ENCODE data around the gene DNLZ.

DNLZ gene

DNA sequence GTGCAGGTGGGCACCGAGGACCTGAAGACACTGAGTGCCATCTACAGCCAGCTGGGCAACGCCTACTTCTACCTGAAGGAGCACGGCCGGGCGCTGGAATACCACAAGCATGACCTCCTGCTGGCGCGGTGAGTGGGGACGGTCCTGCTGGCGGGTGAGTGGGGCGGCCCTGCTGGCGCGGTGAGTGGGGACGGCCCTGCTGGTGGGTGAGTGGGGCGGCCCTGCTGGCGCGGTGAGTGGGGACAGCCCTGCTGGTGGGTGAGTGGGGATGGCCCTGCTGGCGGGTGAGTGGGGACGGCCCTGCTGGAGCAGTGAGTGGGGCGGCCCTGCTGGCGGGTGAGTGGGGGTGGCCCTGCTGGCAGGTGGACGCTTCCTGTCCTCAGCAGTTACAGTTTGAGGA, 29.0 kb downstream of the DNLZ start:
- no peak overlapping the region for H3K4me3 ChIP-seq (ENCODE audit: low read length)
- H3K4me1 ChIP-seq (ENCODE audit: insufficient read depth, low read length) = no peaks in the 10 kb centered on the region
- H3K9me3 ChIP-seq (ENCODE audit: insufficient read depth, low read depth, low read length) = no peaks in the 10 kb centered on the region
- H3K27me3 ChIP-seq (ENCODE audit: insufficient read depth, low read length) = no peaks in the 10 kb centered on the region
- H3K9ac ChIP-seq (ENCODE audit: low read depth, low read length) = no peak overlapping the region
- H3K36me3 ChIP-seq (ENCODE audit: insufficient read depth, low read length) = 0 out of 2 replicates have a peak, but pooled peaks cover 4% of the 10 kb centered on the region
- WGBS = 94% methylated on average over 21 of the region's 21 CpGs
- no peak overlapping the region for H3K27ac ChIP-seq (ENCODE audit: low read depth, low read length)

DNA sequence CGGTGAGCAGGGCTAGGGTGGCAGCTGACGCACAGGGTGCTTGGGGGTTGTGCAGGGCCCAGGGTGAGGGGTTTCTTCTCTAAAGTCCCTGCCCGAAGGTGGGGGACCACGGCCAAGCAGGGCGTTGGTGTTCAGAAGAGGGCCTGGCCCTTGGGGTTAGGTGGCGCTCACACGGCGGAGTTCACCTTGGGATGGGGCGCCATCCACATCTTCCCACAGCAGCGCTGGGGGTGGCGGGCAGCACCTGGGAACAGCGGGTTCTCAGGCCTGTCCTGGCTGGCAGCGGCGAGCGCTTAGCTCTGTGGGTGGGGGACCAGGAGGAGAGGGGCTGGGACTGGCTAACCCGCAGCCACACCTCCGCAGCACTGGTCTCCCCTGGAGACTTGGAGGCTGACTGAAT, 30.1 kb downstream of the DNLZ start:
- Histone ChIP-seq H3K27ac (ENCODE audit: low read depth, low read length) (no peak overlapping the region), H3K9me3 (ENCODE audit: insufficient read depth, low read depth, low read length) (no peaks in the 10 kb centered on the region), H3K36me3 (ENCODE audit: insufficient read depth, low read length) (0 out of 2 replicates have a peak, but pooled peaks cover 4% of the 10 kb centered on the region), H3K4me3 (ENCODE audit: low read length) (no peak overlapping the region), H3K27me3 (ENCODE audit: insufficient read depth, low read length) (no peaks in the 10 kb centered on the region), H3K4me1 (ENCODE audit: insufficient read depth, low read length) (no peaks in the 10 kb centered on the region), H3K9ac (ENCODE audit: low read depth, low read length) (no peak overlapping the region; the same call in 1 of the 2 replicates)
- WGBS = 90% methylated on average over 17 of the region's 17 CpGs

DNA sequence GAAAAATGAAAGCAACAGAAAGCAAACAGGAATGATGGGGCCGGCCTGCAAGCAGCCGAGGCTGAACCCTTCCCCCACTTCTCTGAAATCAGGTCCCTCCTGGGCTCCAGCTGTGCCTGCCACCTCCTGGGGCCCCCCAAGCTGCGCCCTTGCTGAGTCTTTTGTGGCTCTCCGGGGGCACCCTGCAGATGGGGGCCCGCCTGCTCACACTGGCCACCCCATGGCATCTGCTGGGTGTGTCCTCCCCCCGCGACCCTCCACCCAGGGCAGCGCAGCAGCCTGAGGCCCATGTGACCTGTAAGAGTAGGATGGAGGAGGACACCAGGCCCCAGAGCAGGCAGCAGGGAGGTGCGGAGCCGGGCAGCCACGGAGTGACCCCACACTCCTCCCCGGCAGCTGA, 30.5 kb downstream of the DNLZ start:
- Histone ChIP-seq H3K4me1 (ENCODE audit: insufficient read depth, low read length) (no peaks in the 10 kb centered on the region), H3K9ac (ENCODE audit: low read depth, low read length) (no peak overlapping the region; the same call in 1 of the 2 replicates), H3K27ac (ENCODE audit: low read depth, low read length) (no peak overlapping the region), H3K4me3 (ENCODE audit: low read length) (no peak overlapping the region), H3K27me3 (ENCODE audit: insufficient read depth, low read length) (no peaks in the 10 kb centered on the region), H3K9me3 (ENCODE audit: insufficient read depth, low read depth, low read length) (no peaks in the 10 kb centered on the region), H3K36me3 (ENCODE audit: insufficient read depth, low read length) (0 out of 2 replicates have a peak, but pooled peaks cover 4% of the 10 kb centered on the region)
- WGBS = 93% methylated on average over 12 of the region's 12 CpGs

DNA sequence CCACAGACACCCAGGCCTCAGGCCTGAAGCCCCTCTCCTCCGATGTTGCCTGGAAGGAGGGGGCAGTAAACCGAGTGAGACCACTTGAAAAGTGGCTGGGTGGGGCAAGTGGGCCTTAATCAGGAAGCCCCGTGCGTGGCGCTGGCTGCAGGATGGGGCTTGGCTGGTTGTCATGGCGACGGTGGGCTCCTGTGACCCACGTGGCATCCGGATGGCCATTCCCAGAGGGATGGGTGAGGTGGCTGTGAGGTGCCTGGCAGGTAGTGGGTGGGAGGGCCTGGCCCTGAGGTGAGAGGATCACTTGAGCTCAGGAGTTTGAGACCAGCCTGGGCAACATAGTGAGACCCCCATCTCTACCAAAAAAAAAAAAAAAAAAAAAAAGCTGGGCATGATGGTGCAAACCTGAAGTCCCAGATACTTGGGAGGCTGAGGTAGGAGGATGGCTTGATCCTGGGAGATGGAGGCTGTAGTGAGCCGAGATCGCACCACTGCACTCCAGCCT, 31.0 kb downstream of the DNLZ start:
- H3K4me3 ChIP-seq (ENCODE audit: low read length) = no peak overlapping the region
- 0 out of 2 replicates have a peak, but pooled peaks cover 4% of the 10 kb centered on the region for H3K36me3 ChIP-seq (ENCODE audit: insufficient read depth, low read length)
- H3K4me1 ChIP-seq (ENCODE audit: insufficient read depth, low read length) = no peaks in the 10 kb centered on the region
- WGBS = 89% methylated on average over 11 of the region's 11 CpGs
- no peaks in the 10 kb centered on the region for H3K9me3 ChIP-seq (ENCODE audit: insufficient read depth, low read depth, low read length)
- H3K27me3 ChIP-seq (ENCODE audit: insufficient read depth, low read length) = no peaks in the 10 kb centered on the region
- H3K27ac ChIP-seq (ENCODE audit: low read depth, low read length) = no peak overlapping the region
- no peak overlapping the region for H3K9ac ChIP-seq (ENCODE audit: low read depth, low read length)

DNA sequence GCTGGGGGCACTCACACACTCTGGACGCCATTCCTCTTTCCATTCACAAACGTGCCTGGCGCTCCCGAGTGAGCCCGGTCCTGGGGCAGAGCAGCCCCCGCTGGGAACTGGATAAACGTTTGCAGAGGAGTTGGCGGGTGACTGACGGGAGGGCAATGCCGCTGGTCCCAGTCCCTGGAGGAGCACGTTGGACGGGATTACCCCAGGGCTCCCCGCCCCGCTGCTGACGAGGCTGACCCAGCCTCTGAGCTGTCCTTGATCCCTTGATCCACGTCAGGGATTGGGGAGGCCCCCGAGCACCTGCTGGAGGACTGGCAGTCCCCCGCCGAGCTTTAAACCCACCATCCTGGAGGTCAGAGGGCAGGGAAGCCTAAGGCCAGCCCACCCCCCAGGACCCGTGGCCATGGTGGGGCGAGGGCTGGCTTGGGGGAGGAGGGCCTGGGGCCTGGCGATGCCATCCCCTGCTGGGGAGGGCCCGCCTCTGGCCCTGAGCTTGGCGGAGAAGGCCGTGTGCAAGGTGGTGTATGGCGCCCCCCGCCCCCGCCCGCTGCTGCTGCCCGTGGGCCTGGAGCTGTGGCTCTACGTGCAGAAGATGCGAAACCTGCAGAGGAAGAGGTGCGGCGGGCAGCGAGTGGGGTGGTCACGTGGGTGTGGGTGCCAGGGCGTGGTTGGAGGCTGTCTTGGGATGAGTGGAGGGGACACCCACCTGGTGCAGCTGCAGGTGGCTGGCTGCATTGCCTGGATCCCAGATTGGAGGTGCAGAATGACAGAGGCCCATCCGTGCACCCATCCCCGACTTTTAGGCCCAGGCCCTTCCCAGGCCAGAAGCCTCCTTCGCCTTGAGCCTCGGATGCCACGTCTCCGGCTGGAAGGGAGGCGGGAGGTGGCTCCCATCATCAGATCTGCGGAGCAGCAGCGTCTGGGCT, 31.7 kb downstream of the DNLZ start:
- Histone ChIP-seq H3K4me1 (ENCODE audit: insufficient read depth, low read length) (peaks cover 3% of the 10 kb centered on the region; the same call in 1 of the 2 replicates), H3K27ac (ENCODE audit: low read depth, low read length) (no peak overlapping the region), H3K4me3 (ENCODE audit: low read length) (no peak overlapping the region), H3K9ac (ENCODE audit: low read depth, low read length) (no peak overlapping the region), H3K9me3 (ENCODE audit: insufficient read depth, low read depth, low read length) (no peaks in the 10 kb centered on the region), H3K36me3 (ENCODE audit: insufficient read depth, low read length) (0 out of 2 replicates have a peak, but pooled peaks cover 4% of the 10 kb centered on the region), H3K27me3 (ENCODE audit: insufficient read depth, low read length) (no peaks in the 10 kb centered on the region)
- 89% methylated on average over 46 of the region's 46 CpGs for WGBS

DNA sequence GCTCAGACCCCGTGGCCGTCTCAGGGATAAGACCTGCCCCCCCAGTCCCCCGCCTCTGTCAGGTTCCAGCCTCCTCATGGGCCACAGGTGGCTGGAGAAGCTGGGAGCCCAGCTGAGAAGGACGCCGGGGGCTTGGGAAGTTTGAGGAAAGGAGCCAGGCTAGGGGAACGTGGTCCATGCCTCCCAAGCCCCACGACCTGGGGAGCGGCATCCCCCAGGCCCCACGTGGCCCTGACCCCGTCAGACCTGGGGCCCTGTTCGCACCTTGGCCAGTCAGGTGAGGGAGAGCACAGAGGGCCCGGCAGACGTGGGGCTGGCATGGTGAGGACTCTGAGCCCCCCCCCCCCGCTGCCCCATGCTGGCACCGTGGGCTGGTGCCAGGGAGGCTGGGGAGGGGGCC, 32.5 kb downstream of the DNLZ start:
- H3K36me3 ChIP-seq (ENCODE audit: insufficient read depth, low read length) = no peaks in the 10 kb centered on the region

DNA sequence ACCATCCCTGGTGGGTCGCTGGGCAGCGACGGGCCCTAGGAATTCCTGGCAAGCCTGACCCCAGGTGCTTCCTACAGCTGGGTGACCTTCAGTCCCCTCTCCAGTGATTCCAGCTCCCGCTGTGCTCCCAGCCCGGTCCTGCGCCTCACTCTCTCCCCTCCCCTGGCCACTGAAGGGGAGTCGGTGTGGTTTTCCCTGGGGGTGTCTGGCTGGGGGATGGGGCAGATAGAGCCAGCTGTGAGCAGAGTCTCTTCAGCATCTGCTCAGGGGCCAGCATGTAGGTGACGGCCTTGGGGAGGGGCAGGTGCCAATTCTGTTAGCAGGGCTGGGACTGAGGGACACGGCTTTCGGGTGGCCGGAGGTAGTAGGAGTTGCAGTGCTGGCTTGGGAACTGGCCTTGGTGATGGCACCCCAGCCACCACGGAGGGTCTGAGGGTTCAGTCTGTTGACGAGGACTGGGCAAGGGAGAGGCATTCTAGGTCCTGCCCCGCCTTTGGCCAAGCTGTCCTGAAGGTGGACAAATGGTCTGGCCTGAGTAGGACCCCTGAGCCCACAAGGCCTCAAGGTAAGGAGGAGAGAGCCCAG, 33.0 kb downstream of the DNLZ start:
- Histone ChIP-seq H3K27ac (ENCODE audit: low read depth, low read length) (no peak overlapping the region), H3K9ac (ENCODE audit: low read depth, low read length) (no peak overlapping the region), H3K4me1 (ENCODE audit: insufficient read depth, low read length) (peaks cover 11% of the 10 kb centered on the region; the same call in 1 of the 2 replicates), H3K4me3 (ENCODE audit: low read length) (no peak overlapping the region), H3K27me3 (ENCODE audit: insufficient read depth, low read length) (no peaks in the 10 kb centered on the region), H3K9me3 (ENCODE audit: insufficient read depth, low read depth, low read length) (no peaks in the 10 kb centered on the region), H3K36me3 (ENCODE audit: insufficient read depth, low read length) (no peaks in the 10 kb centered on the region)
- 88% methylated on average over 14 of the region's 14 CpGs for WGBS

More for the DNA sequence above, 32.5 kb downstream of the DNLZ start:
- Histone ChIP-seq H3K4me1 (ENCODE audit: insufficient read depth, low read length) (peaks cover 11% of the 10 kb centered on the region; the same call in 1 of the 2 replicates), H3K27me3 (ENCODE audit: insufficient read depth, low read length) (no peaks in the 10 kb centered on the region), H3K9me3 (ENCODE audit: insufficient read depth, low read depth, low read length) (no peaks in the 10 kb centered on the region), H3K4me3 (ENCODE audit: low read length) (no peak overlapping the region), H3K9ac (ENCODE audit: low read depth, low read length) (no peak overlapping the region), H3K27ac (ENCODE audit: low read depth, low read length) (no peak overlapping the region)
- WGBS = 94% methylated on average over 15 of the region's 15 CpGs

DNA sequence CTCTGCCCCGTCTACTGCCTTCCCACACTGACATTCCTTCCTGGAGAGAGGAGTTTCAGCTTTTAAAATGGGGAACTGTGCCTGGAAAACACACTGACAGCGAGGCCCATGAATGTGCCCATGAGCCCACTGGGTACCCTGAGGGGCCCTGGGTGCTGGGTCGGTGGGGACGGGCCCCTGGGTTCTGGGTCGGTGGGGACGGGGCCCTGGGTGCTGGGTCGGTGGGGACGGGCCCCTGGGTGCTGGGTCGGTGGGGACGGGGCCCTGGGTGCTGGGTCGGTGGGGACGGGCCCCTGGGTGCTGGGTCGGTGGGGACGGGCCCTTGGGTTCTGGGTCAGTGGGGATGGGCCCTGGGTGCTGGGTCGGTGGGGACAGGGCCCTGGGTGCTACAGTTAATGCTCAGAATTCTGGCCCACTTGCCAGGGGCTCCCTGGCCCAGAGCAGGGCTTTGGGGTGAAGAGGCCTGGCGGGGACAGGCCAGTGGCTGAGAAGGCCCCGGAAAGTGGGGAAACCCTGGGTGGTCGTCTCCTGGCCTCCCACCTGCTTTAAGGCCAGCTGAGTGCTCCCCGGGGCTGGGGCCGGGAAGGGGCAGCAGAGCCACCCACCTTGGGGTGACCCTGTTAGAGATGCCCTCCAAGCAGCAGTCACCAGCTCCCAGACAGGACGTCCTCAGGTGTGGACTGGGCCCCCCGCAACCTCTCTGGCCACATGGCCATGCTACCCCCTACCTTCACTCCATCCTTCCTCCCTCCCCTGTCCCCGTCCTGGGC, 33.7 kb downstream of the DNLZ start:
- no peak overlapping the region for H3K4me3 ChIP-seq (ENCODE audit: low read length)
- H3K27ac ChIP-seq (ENCODE audit: low read depth, low read length) = no peak overlapping the region
- no peaks in the 10 kb centered on the region for H3K9me3 ChIP-seq (ENCODE audit: insufficient read depth, low read depth, low read length)
- peaks cover 11% of the 10 kb centered on the region; the same call in 1 of the 2 replicates for H3K4me1 ChIP-seq (ENCODE audit: insufficient read depth, low read length)
- H3K27me3 ChIP-seq (ENCODE audit: insufficient read depth, low read length) = no peaks in the 10 kb centered on the region
- 93% methylated on average over 22 of the region's 23 CpGs for WGBS
- no peak overlapping the region for H3K9ac ChIP-seq (ENCODE audit: low read depth, low read length)
- H3K36me3 ChIP-seq (ENCODE audit: insufficient read depth, low read length) = no peaks in the 10 kb centered on the region

DNA sequence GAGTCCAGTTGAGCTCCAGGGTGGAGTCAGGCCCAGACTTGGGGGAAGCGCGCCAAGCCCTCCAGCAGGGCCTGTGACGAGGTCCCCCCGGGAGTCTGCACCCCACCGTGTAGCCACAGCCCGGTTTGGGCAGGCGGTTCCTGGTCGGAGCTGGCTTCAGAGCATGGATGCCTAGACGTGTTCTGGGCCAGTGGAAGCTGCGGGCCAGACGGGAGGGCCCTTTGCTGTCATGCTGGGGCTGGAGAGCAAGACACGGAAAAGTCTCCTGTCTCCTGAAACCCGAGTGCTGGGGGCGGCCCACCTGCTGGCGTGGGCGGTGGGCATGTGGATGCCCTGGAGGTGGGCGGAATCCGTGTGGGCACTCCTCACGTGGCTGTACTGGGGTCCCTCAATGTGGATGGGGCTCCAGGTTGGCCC, 34.3 kb downstream of the DNLZ start:
- Histone ChIP-seq H3K27me3 (ENCODE audit: insufficient read depth, low read length) (no peaks in the 10 kb centered on the region), H3K27ac (ENCODE audit: low read depth, low read length) (no peak overlapping the region), H3K9ac (ENCODE audit: low read depth, low read length) (peak overlapping the region; percentile 70; the same call in 1 of the 2 replicates), H3K9me3 (ENCODE audit: insufficient read depth, low read depth, low read length) (no peaks in the 10 kb centered on the region), H3K4me1 (ENCODE audit: insufficient read depth, low read length) (peaks cover 11% of the 10 kb centered on the region; the same call in 1 of the 2 replicates), H3K4me3 (ENCODE audit: low read length) (peak overlapping the region; percentile 58; the same call in 1 of the 2 replicates), H3K36me3 (ENCODE audit: insufficient read depth, low read length) (no peaks in the 10 kb centered on the region)
- whole genome bisulfite sequencing = 88% methylated on average over 19 of the region's 19 CpGs

DNA sequence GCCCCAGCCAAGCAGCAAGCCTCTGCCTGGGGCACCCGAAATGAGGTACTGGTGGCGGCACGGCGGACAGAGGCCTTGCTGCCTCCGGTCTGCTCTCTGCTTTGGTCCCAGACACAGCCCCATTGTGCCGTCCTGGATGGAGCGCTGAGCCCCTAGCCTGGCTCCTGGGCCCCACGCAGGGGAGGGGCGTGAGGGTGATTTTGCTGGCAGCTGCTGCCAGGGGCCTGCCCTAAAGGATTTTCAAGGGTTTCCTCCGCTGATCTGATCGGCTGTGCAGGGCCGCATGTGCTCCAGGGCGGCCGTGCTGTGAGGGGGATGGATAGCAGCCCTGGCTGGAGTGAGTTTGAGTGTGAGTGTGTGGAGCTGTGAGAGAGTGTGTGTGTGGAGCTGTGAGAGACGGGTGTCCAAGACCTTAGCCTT, 34.9 kb downstream of the DNLZ start:
- Histone ChIP-seq H3K27ac (ENCODE audit: low read depth, low read length) (no peak overlapping the region), H3K36me3 (ENCODE audit: insufficient read depth, low read length) (no peaks in the 10 kb centered on the region), H3K9ac (ENCODE audit: low read depth, low read length) (peak overlapping the region; percentile 70), H3K9me3 (ENCODE audit: insufficient read depth, low read depth, low read length) (no peaks in the 10 kb centered on the region), H3K4me1 (ENCODE audit: insufficient read depth, low read length) (peaks cover 11% of the 10 kb centered on the region; the same call in 1 of the 2 replicates), H3K4me3 (ENCODE audit: low read length) (peak overlapping the region; percentile 58), H3K27me3 (ENCODE audit: insufficient read depth, low read length) (no peaks in the 10 kb centered on the region)
- WGBS = 73% methylated on average over 15 of the region's 15 CpGs

All from HUES64 (cell line).